HG02610 (cell line): Measurements from ENCODE around the gene UNC79.
"Not testable (repeated sequence)": the region's sequence is repeated elsewhere in the genome, so short reads cannot be mapped to it uniquely, and the experiment has no call there.

Experiments
- ATAC-seq: cut with Tn5 transposase; IDR thresholded peaks from one replicate; pipeline ENCODE4 v1.9.1; 2021; ENCODE audit warnings: mild to moderate bottlenecking, moderate library complexity; ENCODE audit not compliant: unreplicated experiment

The UNC79 gene

GRCh38 chr14:93430315-93431035 lies at the start of gene UNC79:
Gene UNC79, plus strand, starts transcription at chr14:93430939. Its CDS starts 91 bp downstream, at chr14:93431030.
- ATAC-seq, result no peak

GRCh38 chr14:93381644-93382043 lies 49.1 kb upstream of the UNC79 start:
- peak; percentile 88 for ATAC-seq

DNA sequence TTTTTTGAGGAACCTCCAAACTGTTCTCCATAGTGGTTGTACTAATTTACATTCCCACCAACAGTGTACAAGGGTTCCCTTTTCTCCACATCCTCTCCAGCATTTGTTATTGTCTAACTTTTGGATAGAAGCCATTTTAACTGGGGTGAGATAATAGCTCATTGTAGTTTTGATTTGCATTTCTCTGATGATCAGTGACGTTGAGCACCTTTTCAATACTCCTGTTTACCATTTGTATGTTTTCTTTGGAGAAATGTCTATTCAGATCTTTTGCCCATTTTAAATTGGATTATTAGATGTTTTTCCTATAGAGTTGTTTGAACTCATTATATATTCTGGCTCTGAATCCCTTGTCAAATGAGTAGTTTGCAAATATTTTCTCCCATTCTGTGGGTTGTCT lies 46.5 kb upstream of the UNC79 start:
- ATAC-seq, result not testable (repeated sequence)

- no peak for ATAC-seq
Observed at GRCh38 chr14:93395231-93395630, 35.5 kb upstream of the UNC79 start.

- ATAC-seq, result no peak
Observed at GRCh38 chr14:93396456-93396855, 34.3 kb upstream of the UNC79 start.

GRCh38 chr14:93398491-93398890 lies 32.2 kb upstream of the UNC79 start:
- ATAC-seq, result no peak

DNA sequence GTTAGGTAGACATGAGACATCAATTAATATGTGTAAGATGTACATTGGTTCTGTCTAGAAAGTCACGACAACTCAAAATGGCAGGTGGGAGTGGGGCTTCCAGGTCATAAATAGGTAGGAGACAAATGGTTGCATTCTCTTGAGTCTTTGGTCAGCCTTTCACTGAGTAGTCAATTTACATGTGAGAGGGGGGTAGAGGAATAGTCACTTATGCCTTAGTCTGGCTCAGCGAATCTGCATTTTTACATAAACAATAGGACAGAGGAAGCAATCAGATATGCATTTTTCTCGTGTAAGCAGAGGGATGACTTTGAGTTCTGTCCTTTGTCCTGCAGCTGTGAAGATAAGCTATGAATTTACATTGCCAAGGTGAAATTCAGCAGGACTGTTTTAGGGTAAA lies 27.8 kb upstream of the UNC79 start:
- ATAC-seq, result no peak

- no peak for ATAC-seq
Observed at GRCh38 chr14:93410021-93410420, 20.7 kb upstream of the UNC79 start.

- no peak for ATAC-seq
Observed at GRCh38 chr14:93410893-93411292, 19.8 kb upstream of the UNC79 start.

DNA sequence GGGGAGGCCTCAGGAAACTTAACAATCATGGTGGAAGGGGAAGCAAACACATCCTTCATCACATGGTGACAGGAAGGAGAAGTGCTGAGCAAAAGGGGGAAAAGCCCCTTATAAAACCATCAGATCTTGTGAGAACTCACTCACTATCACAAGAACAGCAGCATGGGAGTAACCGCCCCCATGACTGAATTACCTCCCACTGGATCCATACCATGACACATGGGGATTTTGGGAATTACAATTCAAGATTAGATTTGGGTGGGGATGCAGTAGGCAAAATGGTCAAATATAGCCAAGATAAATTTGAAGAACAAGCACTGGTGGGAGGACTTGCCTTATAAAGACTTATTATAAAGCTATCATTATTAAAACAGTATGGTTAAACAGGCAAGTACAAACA lies 5.6 kb upstream of the UNC79 start:
- ATAC-seq, result not testable (repeated sequence)

- ATAC-seq, result no peak
Observed at GRCh38 chr14:93426750-93427149, 4.0 kb upstream of the UNC79 start.

DNA sequence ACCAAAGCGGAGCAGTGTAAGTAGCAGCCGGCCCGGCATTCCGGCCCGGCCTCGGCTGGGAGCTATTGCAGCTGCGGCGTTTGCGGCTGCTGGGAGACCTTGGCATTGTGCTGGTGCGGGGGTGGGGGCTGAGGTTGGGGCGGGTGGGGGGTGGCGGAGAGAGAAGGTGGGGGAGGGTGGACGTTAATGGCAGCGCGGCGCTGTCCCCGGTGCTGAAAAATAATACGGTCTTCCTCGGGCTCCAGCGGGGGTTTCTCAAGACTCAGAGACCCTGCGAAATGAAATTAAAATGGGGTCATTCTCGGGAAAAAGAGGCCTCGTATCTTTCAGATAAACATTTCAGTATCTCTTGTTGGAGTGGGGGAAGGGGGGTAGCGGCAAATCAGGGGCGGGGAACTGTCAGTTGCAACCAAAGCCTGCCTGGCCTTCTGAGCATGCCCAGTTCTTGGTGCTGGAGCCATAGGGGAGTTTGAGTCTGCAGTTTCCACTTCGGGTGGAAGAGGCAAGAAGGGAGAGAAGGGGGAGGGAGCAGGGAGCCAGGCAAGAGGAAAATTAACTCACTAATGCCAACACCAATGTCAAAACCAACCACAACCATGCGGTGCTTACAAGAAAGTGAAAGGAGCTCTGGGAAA lies 414 bp downstream of the UNC79 start:
- ATAC-seq, result no peak

- ATAC-seq, result no peak
Observed at GRCh38 chr14:93454224-93454623, 23.5 kb downstream of the UNC79 start.

DNA sequence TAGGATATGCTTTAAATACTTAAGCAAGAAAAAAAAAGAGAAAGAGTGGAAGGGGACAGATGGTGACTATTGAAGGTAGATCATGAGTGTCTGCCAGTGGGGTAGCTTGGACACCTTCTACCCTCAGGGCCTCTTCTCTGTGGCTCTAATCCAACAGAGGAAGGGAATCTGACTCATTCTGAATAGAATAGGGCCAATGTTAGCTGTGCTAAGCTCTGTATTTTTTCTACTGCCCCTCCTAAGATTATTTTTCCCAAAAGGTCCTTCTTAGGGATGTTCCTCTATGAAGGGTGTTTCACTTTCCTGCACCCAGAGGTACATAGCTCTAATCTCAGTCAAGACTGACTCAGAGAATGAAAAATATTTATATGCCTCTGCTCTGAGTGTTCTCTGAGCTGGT lies 25.6 kb downstream of the UNC79 start:
- ATAC-seq, result no peak

DNA sequence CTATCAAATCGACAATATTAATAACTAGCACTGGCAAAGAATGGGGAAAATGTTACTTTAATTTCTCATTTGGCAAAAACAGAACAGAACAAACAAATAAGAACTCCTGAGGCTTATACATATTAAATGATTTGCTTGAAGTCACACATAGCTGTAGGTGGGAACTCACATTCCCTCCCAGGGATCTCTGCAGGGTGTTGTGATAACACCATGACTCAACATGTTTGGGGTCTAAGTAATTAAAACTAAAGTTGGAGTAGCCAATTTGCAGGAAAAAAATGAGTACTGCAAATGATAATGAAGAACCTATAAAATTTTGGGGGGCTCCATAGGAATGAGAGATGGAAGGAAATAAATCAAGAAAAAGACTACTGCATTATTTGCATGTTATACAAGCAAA lies 27.5 kb downstream of the UNC79 start:
- no peak for ATAC-seq

DNA sequence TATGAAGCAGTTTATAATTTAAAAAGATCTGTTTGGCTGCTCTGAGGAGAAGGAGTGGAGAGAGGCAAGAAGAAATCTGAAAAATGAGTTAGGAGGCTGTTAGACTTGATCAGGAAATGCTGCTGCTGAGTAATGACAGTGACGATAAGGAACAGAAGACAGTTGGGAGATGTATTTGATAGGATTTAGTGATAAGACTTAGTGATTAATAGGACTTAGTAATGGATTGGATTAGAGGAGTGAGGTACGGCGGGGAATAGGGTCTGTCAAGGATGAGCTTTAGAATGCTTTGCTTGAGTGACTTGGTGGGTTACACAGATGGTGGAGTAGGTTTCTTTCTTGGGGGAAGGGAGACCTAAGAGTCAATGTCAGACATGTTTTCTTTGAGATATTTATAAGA lies 31.7 kb downstream of the UNC79 start:
- ATAC-seq, result no peak

DNA sequence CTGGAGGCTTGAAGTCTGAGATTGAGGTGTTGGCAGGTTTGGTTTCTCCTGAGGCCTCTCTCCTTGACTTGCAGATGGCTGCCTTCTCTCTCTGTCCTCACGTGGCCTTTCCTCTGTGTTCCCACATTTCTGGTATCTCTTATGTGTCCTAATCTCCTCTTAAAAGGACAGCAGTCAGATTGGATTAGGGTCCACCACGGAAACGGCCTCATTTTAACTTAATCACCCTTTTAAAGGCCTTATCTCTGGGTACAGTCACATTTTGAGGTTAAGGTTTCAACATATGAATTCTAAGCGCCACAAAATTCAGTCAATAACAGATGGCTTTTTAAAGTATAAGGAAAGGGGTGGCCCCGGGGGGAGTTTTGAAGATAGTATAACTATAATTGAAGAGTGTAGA lies 33.5 kb downstream of the UNC79 start:
- no peak for ATAC-seq

GRCh38 chr14:93475471-93475870 lies 44.7 kb downstream of the UNC79 start:
- ATAC-seq, result no peak

- no peak for ATAC-seq
Observed at GRCh38 chr14:93476305-93476704, 45.6 kb downstream of the UNC79 start.

DNA sequence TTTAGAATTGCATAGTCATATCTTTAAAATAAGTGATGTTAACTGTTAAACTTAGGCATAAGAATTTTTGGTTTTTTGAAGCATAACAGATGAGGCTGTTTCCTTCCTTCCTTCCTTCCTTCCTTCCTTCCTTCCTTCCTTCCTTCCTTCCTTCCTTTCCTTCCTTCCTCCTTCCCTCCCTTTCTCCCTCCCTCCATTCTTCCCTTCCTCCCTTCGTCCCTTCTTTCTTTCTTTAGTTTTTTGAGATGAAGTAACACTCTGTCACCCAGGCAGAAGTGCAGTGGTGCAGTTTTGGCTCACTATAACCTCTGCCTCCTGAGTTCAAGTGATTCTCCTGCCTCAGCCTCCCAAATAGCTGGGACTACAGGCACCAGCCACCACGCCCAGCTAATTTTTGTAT lies 48.3 kb downstream of the UNC79 start:
- ATAC-seq, result not testable (repeated sequence)

DNA sequence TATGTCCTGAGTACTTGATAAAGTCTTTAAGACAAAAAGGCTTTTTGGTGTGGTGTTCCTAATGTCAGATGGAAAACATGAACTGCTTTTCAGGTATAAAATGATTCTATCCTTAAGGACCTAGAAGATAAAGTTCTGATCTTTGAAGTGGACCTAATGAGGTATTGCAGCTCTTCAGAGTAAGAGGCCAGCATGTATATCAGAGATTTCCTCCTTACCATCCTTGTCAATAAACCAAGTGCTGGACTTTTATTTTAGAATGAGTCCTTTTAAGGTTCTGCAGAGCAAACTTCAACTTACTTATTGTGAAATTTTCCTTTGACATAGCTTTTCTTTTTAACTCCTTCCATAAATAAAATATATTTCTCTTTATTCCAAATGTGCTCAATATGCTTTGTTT lies 50.1 kb downstream of the UNC79 start:
- no peak for ATAC-seq

- no peak for ATAC-seq
Observed at GRCh38 chr14:93481758-93482157, 51.0 kb downstream of the UNC79 start.

GRCh38 chr14:93490001-93490400 lies 59.3 kb downstream of the UNC79 start:
- ATAC-seq, result no peak
